AG04450 (cell line): Measurements from ENCODE around the gene SFMBT2. TPM values are rescaled to one million over a fixed set of nuclear protein-coding genes. Genes with fewer than 3 reads are reported as not detected.

Experiments used
- CTCF ChIA-PET: fragments of 300-600, 350-600 bp; formaldehyde crosslinking; extraction: SDS; loops from one replicate; lab custom pipeline; 2022; ENCODE audit warnings: antibody characterized with exemption, inconsistent platforms; lab: Charles Lee
- POLR2A ChIA-PET: fragments of 350-600 bp; formaldehyde crosslinking; extraction: SDS; loops from one replicate; lab custom pipeline; 2021; ENCODE audit warnings: antibody characterized with exemption, inconsistent platforms; lab: Yijun Ruan, JAX
- DNase-seq: peaks from one replicate; pipeline ENCODE4 v3.0.0-alpha.2; 2011; ENCODE audit warnings: low read depth, low spot score
- H3K27ac ChIP-seq: one replicate; pipeline ENCODE4 v1.5.1; 2012; ENCODE audit warnings: low read depth, low read length, control low read depth
- H3K27me3 ChIP-seq: one replicate; pipeline ENCODE4 v1.6.0; 2012; ENCODE audit warnings: low read length; ENCODE audit not compliant: control insufficient read depth, insufficient read depth
- H3K4me3 ChIP-seq: 2 replicates; pipeline ENCODE4 v1.5.1; 2011; ENCODE audit warnings: mild to moderate bottlenecking, low read depth, low read length, control low read depth
- H3K9me3 ChIP-seq: 2 replicates; pipeline ENCODE4 v1.5.1; 2012; ENCODE audit warnings: low read length; ENCODE audit not compliant: control insufficient read depth, insufficient read depth
- CTCF ChIP-seq: IDR thresholded peaks from 2 replicates; pipeline ENCODE4 v1.5.1; 2011; ENCODE audit warnings: low read depth, low read length, control low read depth, inconsistent platforms
- polyA plus RNA-seq: library from polyadenylated mRNA; depleted of rRNA; stranded (reverse); fragments of >200 nt; gene quantifications from 2 replicates; pipeline ENCODE4 v1.2.3, GENCODE V29; 2011

The SFMBT2 gene
- polyA plus RNA-seq, 1 experiment, result 1.4 TPM

- ChIA-PET CTCF (no interaction called here), POLR2A (no interaction called here)
- H3K9me3 ChIP-seq, result no peaks in the 10 kb centered on the region
- H3K27me3 ChIP-seq, result no peaks in the 10 kb centered on the region
- TF ChIP-seq CTCF, result no peak
- no peak overlapping the region for H3K27ac ChIP-seq
- no peak overlapping the region for H3K4me3 ChIP-seq
- no peak for DNase-seq
Measured at GRCh38 chr10:7159928-7160327, 250.9 kb downstream of the SFMBT2 start.

DNA sequence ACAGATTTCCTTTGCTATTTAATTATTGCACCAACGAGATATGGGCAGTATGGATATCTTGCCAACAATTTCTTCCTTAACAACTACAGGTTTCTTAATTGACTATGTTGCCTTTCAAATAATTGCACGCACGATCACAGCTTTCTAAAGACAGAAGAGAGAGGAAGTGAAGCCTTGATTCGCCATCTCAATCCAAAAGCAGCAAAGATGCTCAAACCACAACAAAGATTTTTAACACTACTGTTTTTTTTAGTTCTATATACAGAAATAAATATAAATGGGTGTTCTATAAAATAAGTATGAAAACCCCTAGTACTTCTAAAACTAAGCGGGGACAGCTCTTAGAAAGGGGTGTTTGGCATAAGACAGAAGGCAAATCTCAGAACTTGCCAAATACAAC lies 251.3 kb downstream of the SFMBT2 start:
- no peak for TF ChIP-seq CTCF
- no peaks in the 10 kb centered on the region for H3K9me3 ChIP-seq
- CTCF ChIA-PET, result no interaction called here
- POLR2A ChIA-PET, result no interaction called here
- DNase-seq, result no peak
- H3K4me3 ChIP-seq, result no peak overlapping the region
- H3K27me3 ChIP-seq, result no peaks in the 10 kb centered on the region
- no peak overlapping the region for H3K27ac ChIP-seq

DNA sequence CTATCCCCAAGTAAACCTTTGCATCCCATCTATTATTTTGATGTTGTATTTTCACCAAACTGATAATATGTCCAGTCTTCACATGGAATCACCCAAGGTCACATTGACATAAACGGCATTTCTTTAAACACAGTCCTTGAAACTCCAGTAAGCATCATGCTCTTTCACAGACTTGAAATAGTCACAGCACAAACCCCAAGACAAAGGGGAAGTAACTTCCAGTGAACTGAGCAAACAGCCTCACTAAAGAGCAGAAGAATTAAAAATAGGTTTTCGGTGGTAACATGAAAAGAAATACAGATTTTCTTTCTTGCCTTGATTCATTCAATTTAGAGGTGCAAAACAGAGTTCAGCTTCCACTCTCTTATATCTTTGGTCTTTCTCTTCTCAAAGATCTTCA lies 253.7 kb downstream of the SFMBT2 start:
- Histone ChIP-seq H3K9me3 (no peaks in the 10 kb centered on the region), H3K27me3 (no peaks in the 10 kb centered on the region), H3K27ac (no peak overlapping the region), H3K4me3 (no peak overlapping the region)
- DNase-seq, result no peak
- POLR2A ChIA-PET, result no interaction called here
- no peak for TF ChIP-seq CTCF
- CTCF ChIA-PET, result no interaction called here

DNA sequence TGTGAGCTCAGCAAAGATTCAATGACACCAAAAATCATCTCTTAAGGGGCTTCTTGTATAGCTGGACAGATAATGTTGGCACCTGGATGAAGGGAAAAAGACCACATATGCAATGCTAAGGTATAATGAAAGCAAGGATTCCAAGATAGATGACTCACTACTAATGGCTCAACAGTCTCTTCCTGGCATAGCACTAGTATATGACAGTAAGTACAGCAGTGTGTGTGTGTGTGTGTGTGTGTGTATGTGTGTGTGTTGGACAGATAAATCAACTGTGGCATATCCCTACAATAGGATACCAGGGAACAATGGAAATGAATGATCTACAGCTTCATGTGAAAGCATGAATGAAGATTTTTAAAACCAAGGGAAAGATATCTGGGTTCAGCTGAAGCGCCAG lies 257.1 kb downstream of the SFMBT2 start:
- Histone ChIP-seq H3K4me3 (no peak overlapping the region), H3K27ac (no peak overlapping the region), H3K27me3 (no peaks in the 10 kb centered on the region), H3K9me3 (no peaks in the 10 kb centered on the region)
- TF ChIP-seq CTCF, result no peak
- ChIA-PET CTCF (interaction anchor here (0.8 to 1.0 kb wide), 2 partner anchors 234 to 263 kb away, joined by 3 read pairs; no protein-coding TSS in a partner anchor), POLR2A (no interaction called here)
- no peak for DNase-seq

- no peak for TF ChIP-seq CTCF
- POLR2A ChIA-PET, result no interaction called here
- CTCF ChIA-PET, result interaction anchor here (1.0 kb wide), 1 partner anchor 233 kb away, joined by 3 read pairs; no protein-coding TSS in a partner anchor
Measured at GRCh38 chr10:7152982-7153381, 257.9 kb downstream of the SFMBT2 start.

More at GRCh38 chr10:7152982-7153381, 257.9 kb downstream of the SFMBT2 start:
- no peak overlapping the region for H3K27ac ChIP-seq
- DNase-seq, result no peak
- H3K9me3 ChIP-seq, result no peaks in the 10 kb centered on the region
- no peaks in the 10 kb centered on the region for H3K27me3 ChIP-seq
- H3K4me3 ChIP-seq, result no peak overlapping the region
